Parathyroid adenoma (tissue), 2 donors: ENCODE data around the gene ZNF417.
"Not testable (repeated sequence)": the region's sequence is repeated elsewhere in the genome, so short reads cannot be mapped to it uniquely, and the experiment has no call there.

Experiments
- H2AFZ ChIP-seq: fragments of 300-600 bp; sonication (generic); one replicate; pipeline ENCODE4 v1.7.0; 2017; ENCODE audit warnings: antibody characterized with exemption, mild to moderate bottlenecking
- H3K27ac ChIP-seq: fragments of 300-600 bp; sonication (generic); one replicate; pipeline ENCODE4 v1.7.0; 2017
- H3K27me3 ChIP-seq: fragments of 300-600 bp; sonication (generic); one replicate; pipeline ENCODE4 v1.7.0; 2017; ENCODE audit warnings: low read length; ENCODE audit not compliant: control insufficient read depth, insufficient read depth
- H3K36me3 ChIP-seq: fragments of 300-600 bp; sonication (generic); one replicate; pipeline ENCODE4 v1.7.0; 2017; ENCODE audit warnings: low read length; ENCODE audit not compliant: control insufficient read depth, insufficient read depth
- H3K4me1 ChIP-seq: fragments of 300-600 bp; sonication (generic); one replicate; pipeline ENCODE4 v1.7.0; 2017; ENCODE audit warnings: control low read depth
- H3K4me2 ChIP-seq: fragments of 300-600 bp; sonication (generic); one replicate; pipeline ENCODE4 v1.7.0; 2017; ENCODE audit warnings: low read length
- H3K4me3 ChIP-seq: fragments of 300-600 bp; sonication (generic); one replicate; pipeline ENCODE4 v1.7.0; 2017; ENCODE audit warnings: low read depth, low read length
- H3K79me2 ChIP-seq: fragments of 300-600 bp; sonication (generic); one replicate; pipeline ENCODE4 v1.7.0; 2017; ENCODE audit warnings: control low read depth
- H3K9ac ChIP-seq: fragments of 300-600 bp; sonication (generic); one replicate; pipeline ENCODE4 v1.7.0; 2017; ENCODE audit warnings: mild to moderate bottlenecking
- H3K9me3 ChIP-seq: fragments of 300-600 bp; sonication (generic); one replicate; pipeline ENCODE4 v1.7.0; 2017; ENCODE audit warnings: low read length; ENCODE audit not compliant: control insufficient read depth
- CTCF ChIP-seq: fragments of 300-600 bp; sonication (generic); IDR thresholded peaks from one replicate; pipeline ENCODE4 v1.7.0; 2017; ENCODE audit warnings: antibody characterized with exemption, mild to moderate bottlenecking
- donor health status: primary hyperparathyroidism.

Gene ZNF417

GRCh38 chr19:57916168-57916995 is at the start of gene ZNF417:
TSS of gene ZNF417 (minus strand) at chr19:57916592. CDS start at chr19:57916411, 181 bp downstream.
- peak; percentile 59 for TF ChIP-seq CTCF
- peaks cover 14% of the 10 kb centered on the region for H3K4me1 ChIP-seq
- H3K4me2 ChIP-seq, result peak within 1 kb of the TSS; percentile 82
- H3K4me3 ChIP-seq, result peak within 1 kb of the TSS; percentile 85
- peaks cover 22% of the 10 kb centered on the region for H3K79me2 ChIP-seq
- peak within 1 kb of the TSS; percentile 69 for H3K9ac ChIP-seq
- not testable (repeated sequence) for H3K27me3 ChIP-seq, H3K36me3 ChIP-seq, H3K9me3 ChIP-seq
- peak within 1 kb of the TSS; percentile 92 for H2AFZ ChIP-seq
- H3K27ac ChIP-seq, result peak within 1 kb of the TSS; percentile 67

GRCh38 chr19:57964761-57965160 is 48.4 kb upstream of the ZNF417 start:
- H3K27me3 ChIP-seq, result no peaks in the 10 kb centered on the region
- TF ChIP-seq CTCF, result no peak
- H3K4me2 ChIP-seq, result no peak overlapping the region
- no peak overlapping the region for H3K4me3 ChIP-seq
- no peaks in the 10 kb centered on the region for H3K9me3 ChIP-seq
- H3K79me2 ChIP-seq, result no peaks in the 10 kb centered on the region
- no peak overlapping the region for H2AFZ ChIP-seq
- H3K27ac ChIP-seq, result no peak overlapping the region
- no peaks in the 10 kb centered on the region for H3K4me1 ChIP-seq
- no peaks in the 10 kb centered on the region for H3K36me3 ChIP-seq
- H3K9ac ChIP-seq, result no peak overlapping the region

GRCh38 chr19:57961785-57962184 is 45.4 kb upstream of the ZNF417 start:
- Histone ChIP-seq H3K36me3 (no peaks in the 10 kb centered on the region), H2AFZ (no peak overlapping the region), H3K4me3 (no peak overlapping the region), H3K9ac (no peak overlapping the region), H3K27me3 (no peaks in the 10 kb centered on the region), H3K27ac (no peak overlapping the region), H3K4me2 (no peak overlapping the region), H3K79me2 (no peaks in the 10 kb centered on the region), H3K4me1 (no peaks in the 10 kb centered on the region), H3K9me3 (no peaks in the 10 kb centered on the region)
- TF ChIP-seq CTCF, result no peak

DNA sequence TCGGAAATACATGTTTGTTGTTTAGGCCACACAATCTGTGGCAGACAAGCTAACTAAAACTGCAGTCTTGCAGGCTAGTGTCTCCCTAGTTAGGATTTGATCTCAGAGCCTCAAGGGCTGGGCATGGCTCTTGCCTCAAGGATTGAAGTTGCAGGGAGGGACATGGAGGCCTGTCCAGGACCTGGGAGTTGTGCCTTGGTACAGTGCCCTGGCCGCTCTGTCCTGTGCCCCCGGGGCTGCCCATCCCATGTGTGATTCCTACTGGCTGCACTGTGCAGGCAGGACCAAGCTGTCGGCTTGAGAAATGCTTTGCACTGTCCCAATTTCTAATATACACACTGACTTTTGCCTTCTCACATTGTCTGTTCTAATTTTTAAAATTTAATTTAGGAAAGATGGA is 38.6 kb upstream of the ZNF417 start:
- no peaks in the 10 kb centered on the region for H3K4me1 ChIP-seq
- no peaks in the 10 kb centered on the region for H3K79me2 ChIP-seq

More for the DNA sequence above, 38.6 kb upstream of the ZNF417 start:
- Histone ChIP-seq H3K36me3 (no peaks in the 10 kb centered on the region), H3K4me2 (no peak overlapping the region), H3K4me3 (no peak overlapping the region), H3K9ac (no peak overlapping the region), H2AFZ (no peak overlapping the region), H3K27ac (no peak overlapping the region), H3K9me3 (no peaks in the 10 kb centered on the region), H3K27me3 (no peaks in the 10 kb centered on the region)
- TF ChIP-seq CTCF, result no peak
